ENCODE measurements around the gene SMIM1.

DNA sequence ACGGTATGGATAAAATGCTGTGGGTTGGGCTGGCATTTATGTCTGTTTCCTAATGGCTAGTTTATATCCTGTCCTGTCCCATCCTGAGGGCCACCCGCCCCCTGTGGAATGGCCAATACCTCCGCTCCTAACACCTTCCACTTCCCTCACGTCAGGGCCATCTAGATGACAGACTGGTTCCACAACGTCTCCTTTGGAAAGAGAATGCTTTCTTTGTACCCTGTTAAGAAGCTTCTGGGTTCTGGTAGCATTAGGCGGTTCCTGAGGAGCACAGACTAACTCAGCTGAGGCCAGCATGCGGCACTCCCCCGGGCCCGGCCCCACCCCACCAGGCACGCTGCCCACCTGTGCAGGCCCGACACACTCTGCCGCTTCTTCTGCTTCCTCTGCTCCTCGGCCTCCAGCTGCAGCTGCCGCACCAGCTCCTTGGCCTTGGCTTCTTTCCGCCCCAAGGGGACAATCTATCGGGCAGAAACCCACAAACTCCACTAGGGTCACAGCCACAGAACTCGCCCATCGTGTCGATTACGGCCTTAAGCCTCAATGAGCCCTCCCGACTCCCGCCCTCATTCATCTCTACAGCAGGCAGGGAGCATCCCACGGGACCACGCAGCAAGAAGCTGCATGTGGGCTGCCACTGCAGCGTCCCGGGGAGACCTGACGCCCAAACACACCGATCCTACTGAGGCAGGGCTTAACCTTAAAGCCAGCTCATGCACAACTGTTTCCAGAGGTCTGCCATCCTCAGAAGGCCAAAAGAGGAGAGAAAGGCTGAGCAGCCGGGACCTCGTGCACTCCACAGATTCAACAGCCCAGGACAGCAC is 11.3 kb downstream of the SMIM1 start:
- TF ChIP-seq, protein P1, sequence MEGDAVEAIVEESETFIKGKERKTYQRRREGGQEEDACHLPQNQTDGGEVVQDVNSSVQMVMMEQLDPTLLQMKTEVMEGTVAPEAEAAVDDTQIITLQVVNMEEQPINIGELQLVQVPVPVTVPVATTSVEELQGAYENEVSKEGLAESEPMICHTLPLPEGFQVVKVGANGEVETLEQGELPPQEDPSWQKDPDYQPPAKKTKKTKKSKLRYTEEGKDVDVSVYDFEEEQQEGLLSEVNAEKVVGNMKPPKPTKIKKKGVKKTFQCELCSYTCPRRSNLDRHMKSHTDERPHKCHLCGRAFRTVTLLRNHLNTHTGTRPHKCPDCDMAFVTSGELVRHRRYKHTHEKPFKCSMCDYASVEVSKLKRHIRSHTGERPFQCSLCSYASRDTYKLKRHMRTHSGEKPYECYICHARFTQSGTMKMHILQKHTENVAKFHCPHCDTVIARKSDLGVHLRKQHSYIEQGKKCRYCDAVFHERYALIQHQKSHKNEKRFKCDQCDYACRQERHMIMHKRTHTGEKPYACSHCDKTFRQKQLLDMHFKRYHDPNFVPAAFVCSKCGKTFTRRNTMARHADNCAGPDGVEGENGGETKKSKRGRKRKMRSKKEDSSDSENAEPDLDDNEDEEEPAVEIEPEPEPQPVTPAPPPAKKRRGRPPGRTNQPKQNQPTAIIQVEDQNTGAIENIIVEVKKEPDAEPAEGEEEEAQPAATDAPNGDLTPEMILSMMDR (IDR thresholded peaks at IDR 0.05) = no peak
- no peak for TF ChIP-seq POLR2A (IDR thresholded peaks at IDR 0.05)
